Thoracic aorta (tissue), 2 donors: ENCODE data around the gene MCF2L2. TPM values are rescaled to one million over a fixed set of nuclear protein-coding genes. Genes with fewer than 3 reads are reported as not detected.

Experiments
- ATAC-seq: fragments of 150-250 bp; one replicate; pipeline ENCODE4 v1.8.0; 2017; ENCODE audit warnings: low read depth; ENCODE audit not compliant: insufficient number of reproducible peaks, low FRiP score
- DNase-seq: peaks from one replicate; pipeline ENCODE4 v3.0.0-alpha.2; 2020; ENCODE audit warnings: low spot score
- H3K27ac ChIP-seq, 2 donors: fragments of 200-600 bp; sonication (generic); 1 replicate in 1 of 2; 2 replicates in 1 of 2; pipeline ENCODE4 v1.5.1; 2016; ENCODE audit warnings: mild to moderate bottlenecking in 2 of 2, moderate library complexity in 2 of 2
- H3K27me3 ChIP-seq: fragments of 200-600 bp; sonication (generic); replicated peaks from 2 replicates; pipeline ENCODE4 v1.6.0; 2016; ENCODE audit warnings: mild to moderate bottlenecking; ENCODE audit not compliant: insufficient read depth
- H3K36me3 ChIP-seq: fragments of 200-600 bp; sonication (generic); one replicate; pipeline ENCODE4 v1.5.1; 2016
- H3K4me1 ChIP-seq, 2 donors: fragments of 200-600 bp; sonication (generic); 1 replicate in 1 of 2; 2 replicates in 1 of 2; pipeline versions ENCODE4 v1.5.1 to v1.6.0; 2016; ENCODE audit warnings: low read depth in 2 of 2, mild to moderate bottlenecking in 1 of 2; ENCODE audit not compliant: control insufficient read depth in 1 of 2
- H3K4me3 ChIP-seq: fragments of 200-600 bp; sonication (generic); 2 replicates; pipeline ENCODE4 v1.5.1; 2016; ENCODE audit warnings: mild to moderate bottlenecking
- H3K9me3 ChIP-seq: fragments of 200-600 bp; sonication (generic); 2 replicates; pipeline ENCODE4 v1.5.1; 2016
- total RNA-seq, 2 donors: library from RNA; depleted of rRNA; stranded (reverse); fragments of >200 nt; gene quantifications; one replicate each; pipeline versions ENCODE4 v1.1.0 to v1.2.3, GENCODE V29; 2016
- TF ChIP-seq, protein P1 (sequence below): fragments of 200-600 bp; sonication (generic); IDR thresholded peaks from one replicate; pipeline ENCODE4 v1.5.1; 2019; ENCODE audit warnings: antibody characterized with exemption

MCF2L2 gene
- total RNA-seq, 2 donors from 2014 or later = 0.85 to 1.5 TPM

DNA sequence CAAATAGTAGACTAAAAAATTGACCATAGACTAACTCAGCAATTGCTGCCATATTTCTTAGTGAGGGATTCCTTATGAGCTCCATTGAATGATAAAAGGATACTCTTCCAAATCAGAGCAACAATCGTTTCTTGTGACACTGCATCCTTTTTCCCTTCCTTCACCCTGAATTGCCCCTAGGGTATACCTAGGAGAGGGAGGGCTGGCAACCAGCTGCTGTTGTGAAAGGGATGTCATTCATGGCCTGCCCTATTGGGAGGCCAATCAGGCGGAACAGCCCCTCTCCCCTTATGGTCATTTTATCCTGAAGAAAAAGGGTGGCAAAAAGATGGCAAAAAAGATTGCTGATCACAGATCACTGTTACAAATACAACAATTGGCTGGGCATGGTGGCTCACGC, 149.0 kb downstream of the MCF2L2 start:
- no peak overlapping the region for H3K4me3 ChIP-seq
- DNase-seq (no peak), ATAC-seq (no peak)
- no peaks in the 10 kb centered on the region for H3K9me3 ChIP-seq
- TF ChIP-seq, protein P1, sequence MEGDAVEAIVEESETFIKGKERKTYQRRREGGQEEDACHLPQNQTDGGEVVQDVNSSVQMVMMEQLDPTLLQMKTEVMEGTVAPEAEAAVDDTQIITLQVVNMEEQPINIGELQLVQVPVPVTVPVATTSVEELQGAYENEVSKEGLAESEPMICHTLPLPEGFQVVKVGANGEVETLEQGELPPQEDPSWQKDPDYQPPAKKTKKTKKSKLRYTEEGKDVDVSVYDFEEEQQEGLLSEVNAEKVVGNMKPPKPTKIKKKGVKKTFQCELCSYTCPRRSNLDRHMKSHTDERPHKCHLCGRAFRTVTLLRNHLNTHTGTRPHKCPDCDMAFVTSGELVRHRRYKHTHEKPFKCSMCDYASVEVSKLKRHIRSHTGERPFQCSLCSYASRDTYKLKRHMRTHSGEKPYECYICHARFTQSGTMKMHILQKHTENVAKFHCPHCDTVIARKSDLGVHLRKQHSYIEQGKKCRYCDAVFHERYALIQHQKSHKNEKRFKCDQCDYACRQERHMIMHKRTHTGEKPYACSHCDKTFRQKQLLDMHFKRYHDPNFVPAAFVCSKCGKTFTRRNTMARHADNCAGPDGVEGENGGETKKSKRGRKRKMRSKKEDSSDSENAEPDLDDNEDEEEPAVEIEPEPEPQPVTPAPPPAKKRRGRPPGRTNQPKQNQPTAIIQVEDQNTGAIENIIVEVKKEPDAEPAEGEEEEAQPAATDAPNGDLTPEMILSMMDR = no peak
- H3K4me1 ChIP-seq = peaks cover 4 to 15% of the 10 kb centered on the region in 2 donors
- H3K27me3 ChIP-seq = no peaks in the 10 kb centered on the region
- H3K36me3 ChIP-seq = no peaks in the 10 kb centered on the region
- H3K27ac ChIP-seq = no peak overlapping the region

DNA sequence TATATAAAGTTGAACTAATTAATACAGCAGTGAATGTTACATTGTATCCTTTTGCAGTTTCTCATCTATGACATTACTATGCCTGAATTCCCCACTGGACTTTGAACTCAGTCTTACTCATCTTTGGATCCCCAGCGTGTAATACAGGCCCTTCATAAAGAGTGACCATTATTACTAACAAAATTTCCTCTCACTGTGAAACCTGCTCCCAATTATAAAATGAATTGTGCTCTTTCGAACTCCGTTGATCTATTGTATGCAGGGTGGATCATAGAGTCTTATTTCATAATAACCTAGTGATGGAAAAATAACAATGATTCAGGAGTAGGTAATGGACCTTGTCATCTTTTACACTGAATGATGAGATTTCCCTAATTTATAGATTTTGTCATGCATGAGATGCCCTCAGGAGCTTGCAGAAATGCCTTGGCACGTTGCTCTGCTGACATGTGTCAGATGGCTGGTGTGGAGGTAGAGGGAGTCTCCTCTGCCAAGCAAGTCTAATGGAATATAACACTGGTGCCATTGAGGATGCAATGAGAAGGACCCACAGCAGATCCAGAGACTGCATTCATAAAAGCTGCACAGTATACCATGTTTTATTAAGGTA, 149.8 kb downstream of the MCF2L2 start:
- Histone ChIP-seq H3K36me3 (no peaks in the 10 kb centered on the region), H3K4me1 (peaks cover 4 to 12% of the 10 kb centered on the region in 2 donors), H3K27ac (no peak overlapping the region), H3K4me3 (no peak overlapping the region), H3K27me3 (no peaks in the 10 kb centered on the region), H3K9me3 (no peaks in the 10 kb centered on the region)
- ATAC-seq (no peak), DNase-seq (no peak)
- TF ChIP-seq, protein P1 = no peak

DNA sequence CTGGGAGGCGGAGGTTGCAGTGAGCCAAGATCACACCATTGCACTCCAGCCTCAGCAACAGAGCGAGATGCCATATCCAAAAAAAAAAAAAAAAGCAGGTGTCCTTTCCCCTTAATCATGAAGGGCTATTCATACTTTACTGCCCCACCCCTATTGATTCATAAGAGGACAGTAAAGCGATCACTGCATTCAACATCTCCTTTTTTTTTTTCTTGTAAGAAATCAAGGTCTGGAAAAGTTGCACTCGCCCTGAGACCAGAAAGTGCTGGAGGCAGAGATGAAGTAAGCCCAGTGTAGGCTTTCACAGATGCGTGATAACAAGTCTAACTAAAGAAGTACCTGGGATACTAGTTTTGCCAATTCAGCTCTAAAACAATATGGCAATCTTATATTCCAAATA, 151.2 kb downstream of the MCF2L2 start:
- no peak for ATAC-seq
- TF ChIP-seq, protein P1 = no peak

DNA sequence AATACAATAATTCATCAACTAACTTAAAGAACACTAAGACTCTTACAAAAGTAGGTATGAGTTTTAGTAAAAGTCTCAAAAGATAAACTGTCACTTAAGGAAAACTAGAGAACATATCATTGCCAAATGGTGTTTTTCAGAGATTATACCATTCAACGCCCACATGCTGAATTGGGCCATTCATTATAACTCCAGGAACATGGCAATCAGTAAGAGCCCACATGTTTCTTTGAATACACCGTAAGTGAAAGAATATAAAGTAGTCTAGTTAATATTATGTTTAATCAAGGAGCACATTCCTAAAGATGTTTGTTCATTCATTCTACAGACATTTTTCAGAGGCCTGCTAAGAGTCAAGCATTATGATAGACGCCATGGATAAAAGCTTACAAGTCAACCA, 152.5 kb downstream of the MCF2L2 start:
- H3K4me1 ChIP-seq = peaks cover 4 to 12% of the 10 kb centered on the region in 2 donors
- H3K9me3 ChIP-seq = no peaks in the 10 kb centered on the region
- H3K27ac ChIP-seq = no peak overlapping the region
- no peak for ATAC-seq
- no peak for DNase-seq
- H3K36me3 ChIP-seq = no peaks in the 10 kb centered on the region
- H3K4me3 ChIP-seq = no peak overlapping the region
- TF ChIP-seq, protein P1 = no peak
- H3K27me3 ChIP-seq = no peaks in the 10 kb centered on the region

More for the DNA sequence above, 151.2 kb downstream of the MCF2L2 start:
- DNase-seq = no peak
- H3K4me1 ChIP-seq = peaks cover 4 to 12% of the 10 kb centered on the region in 2 donors
- H3K27me3 ChIP-seq = no peaks in the 10 kb centered on the region
- no peak overlapping the region for H3K27ac ChIP-seq
- H3K36me3 ChIP-seq = no peaks in the 10 kb centered on the region
- H3K9me3 ChIP-seq = no peaks in the 10 kb centered on the region
- no peak overlapping the region for H3K4me3 ChIP-seq

DNA sequence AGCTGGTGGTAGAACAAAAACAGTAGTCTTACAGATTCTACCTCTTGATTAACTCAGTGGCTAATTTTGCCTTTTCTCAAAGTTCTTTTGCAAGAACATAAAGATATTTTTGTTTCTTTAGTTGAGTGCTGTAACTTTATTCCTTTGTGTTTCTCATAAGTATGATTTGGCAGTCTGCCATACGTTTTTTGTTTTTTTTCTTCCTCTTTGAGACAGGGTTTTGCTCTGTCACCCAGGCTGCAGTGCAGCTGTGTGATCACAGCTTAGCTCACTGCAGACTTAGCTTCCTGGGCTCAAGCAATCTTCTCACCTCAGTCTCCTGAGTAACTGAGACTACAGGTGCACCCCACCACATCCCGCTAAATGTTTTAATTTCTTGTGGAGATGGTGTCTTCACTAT, 153.0 kb downstream of the MCF2L2 start:
- ATAC-seq (no peak), DNase-seq (no peak)
- H3K27ac ChIP-seq = no peak overlapping the region
- no peaks in the 10 kb centered on the region for H3K9me3 ChIP-seq
- no peaks in the 10 kb centered on the region for H3K36me3 ChIP-seq
- TF ChIP-seq, protein P1 = no peak
- H3K4me1 ChIP-seq = peaks cover 4 to 12% of the 10 kb centered on the region in 2 donors
- no peak overlapping the region for H3K4me3 ChIP-seq
- no peaks in the 10 kb centered on the region for H3K27me3 ChIP-seq
